Measurements from ENCODE around the gene RBM25.

The RBM25 gene

GRCh38 chr14:73105050-73105449 is 46.7 kb downstream of the RBM25 start:
- no peak for DNase-seq (ENCODE audit: low spot score)
- no peak overlapping the region for H3K27ac ChIP-seq
- TF ChIP-seq CTCF (IDR thresholded peaks at IDR 0.05) = no peak
- no peak overlapping the region for H3K4me3 ChIP-seq

GRCh38 chr14:73105727-73106126 is 47.4 kb downstream of the RBM25 start:
- Histone ChIP-seq H3K27ac (no peak overlapping the region), H3K4me3 (no peak overlapping the region)
- no peak for TF ChIP-seq CTCF (IDR thresholded peaks at IDR 0.05)
- no peak for DNase-seq (ENCODE audit: low spot score)

- DNase-seq (ENCODE audit: low spot score) = no peak
- H3K4me3 ChIP-seq = no peak overlapping the region
- TF ChIP-seq CTCF (IDR thresholded peaks at IDR 0.05) = no peak
- H3K27ac ChIP-seq = no peak overlapping the region
Measured at GRCh38 chr14:73116079-73116665, 57.8 kb downstream of the RBM25 start.

- H3K27ac ChIP-seq = no peak overlapping the region
- DNase-seq (ENCODE audit: low spot score) = no peak
- H3K4me3 ChIP-seq = no peak overlapping the region
- TF ChIP-seq CTCF (IDR thresholded peaks at IDR 0.05) = no peak
Measured at GRCh38 chr14:73124180-73124894, 66.0 kb downstream of the RBM25 start.

GRCh38 chr14:73125169-73125588 is 66.8 kb downstream of the RBM25 start:
- H3K4me3 ChIP-seq = no peak overlapping the region
- DNase-seq (ENCODE audit: low spot score) = no peak
- no peak overlapping the region for H3K27ac ChIP-seq
- no peak for TF ChIP-seq CTCF (IDR thresholded peaks at IDR 0.05)

- H3K27ac ChIP-seq = no peak overlapping the region
- TF ChIP-seq CTCF (IDR thresholded peaks at IDR 0.05) = no peak
- DNase-seq (ENCODE audit: low spot score) = no peak
- no peak overlapping the region for H3K4me3 ChIP-seq
Measured at GRCh38 chr14:73125746-73126145, 67.4 kb downstream of the RBM25 start.

- TF ChIP-seq CTCF (IDR thresholded peaks at IDR 0.05) = no peak
- no peak for DNase-seq (ENCODE audit: low spot score)
- H3K4me3 ChIP-seq = no peak overlapping the region
- no peak overlapping the region for H3K27ac ChIP-seq
Measured at GRCh38 chr14:73133795-73134194, 75.5 kb downstream of the RBM25 start.
